IMR-90 (cell line): ENCODE results near the gene CD34. TPM values are rescaled to one million over a fixed set of nuclear protein-coding genes. Genes with fewer than 3 reads are reported as not detected.

Experiments
- ATAC-seq: fragments of 200-7000 bp; cut with Tn5 transposase; 2 replicates; pipeline ENCODE4 v1.9.1; 2020; ENCODE audit warnings: low read depth, mild to moderate bottlenecking, moderate library complexity
- BruUV-seq: library from RNA; stranded (reverse); fragments of 400-500 nt; replicated peaks from 2 replicates; lab custom pipeline; 2021; lab: Mats Ljungman, UMichigan
- CTCF ChIA-PET: fragments of 300-600 bp; formaldehyde crosslinking; extraction: SDS; loops from one replicate; lab custom pipeline; 2021; ENCODE audit warnings: antibody characterized with exemption; lab: Yijun Ruan, JAX
- POLR2A ChIA-PET: fragments of 300-600 bp; sonication (Branson Sonifier 250); formaldehyde crosslinking; loops from one replicate; lab custom pipeline; 2022; ENCODE audit warnings: antibody characterized with exemption; ENCODE audit not compliant: unreplicated experiment; lab: Charles Lee
- DNase-seq: peaks from one replicate; pipeline ENCODE4 v3.0.0; 2013
- H2AFZ ChIP-seq: replicated peaks from 2 replicates; pipeline ENCODE3; 2013; ENCODE audit warnings: low read length, mild to moderate bottlenecking; ENCODE audit not compliant: poor library complexity
- H2AK5ac ChIP-seq: 2 replicates; pipeline ENCODE4 v1.6.1; 2013; ENCODE audit warnings: low read depth, low read length, inconsistent platforms
- H2AK9ac ChIP-seq: replicated peaks from 2 replicates; pipeline ENCODE3; 2013; ENCODE audit warnings: mild to moderate bottlenecking, low read depth, low read length, moderate library complexity; ENCODE audit not compliant: poor library complexity
- H2BK120ac ChIP-seq: 2 replicates; pipeline ENCODE4 v1.6.1; 2013; ENCODE audit warnings: low read depth, low read length, inconsistent platforms
- H2BK15ac ChIP-seq: 3 replicates; pipeline ENCODE4 v1.6.1; 2013; ENCODE audit warnings: low read depth, low read length, inconsistent platforms
- H2BK20ac ChIP-seq: 2 replicates; pipeline ENCODE4 v1.6.1; 2013; ENCODE audit warnings: low read depth, mild to moderate bottlenecking, inconsistent platforms, low read length, moderate library complexity
- H2BK5ac ChIP-seq: 2 replicates; pipeline ENCODE4 v1.6.1; 2013; ENCODE audit warnings: mild to moderate bottlenecking, low read depth, low read length, inconsistent platforms; ENCODE audit not compliant: poor library complexity, severe bottlenecking
- H3K14ac ChIP-seq: replicated peaks from 2 replicates; pipeline ENCODE4 v1.6.1; 2013; ENCODE audit warnings: low read depth, low read length, inconsistent platforms
- H3K18ac ChIP-seq: 2 replicates; pipeline ENCODE4 v1.6.1; 2013; ENCODE audit warnings: low read depth, low read length, control low read depth
- H3K23ac ChIP-seq: 2 replicates; pipeline ENCODE4 v1.6.1; 2013; ENCODE audit warnings: low read depth, low read length, inconsistent platforms
- H3K27ac ChIP-seq: 2 replicates; pipeline ENCODE4 v1.5.1; 2013; ENCODE audit warnings: mild to moderate bottlenecking, control low read depth, low read length; ENCODE audit not compliant: insufficient read depth
- H3K27me3 ChIP-seq: 2 replicates; pipeline ENCODE4 v1.6.1; 2013; ENCODE audit warnings: low read length; ENCODE audit not compliant: control insufficient read depth, insufficient read depth
- H3K36me3 ChIP-seq: 2 replicates; pipeline ENCODE4 v1.6.1; 2013; ENCODE audit warnings: low read length, mixed read lengths; ENCODE audit not compliant: control insufficient read depth, insufficient read depth
- H3K4ac ChIP-seq: 2 replicates; pipeline ENCODE4 v1.6.1; 2013; ENCODE audit warnings: low read depth, low read length, inconsistent platforms
- H3K4me1 ChIP-seq: 2 replicates; pipeline ENCODE4 v1.6.1; 2013; ENCODE audit warnings: low read length, mixed read lengths; ENCODE audit not compliant: control insufficient read depth, insufficient read depth
- H3K4me2 ChIP-seq: 2 replicates; pipeline ENCODE4 v1.6.1; 2013; ENCODE audit warnings: low read depth, mild to moderate bottlenecking, control low read depth, low read length, moderate library complexity
- H3K4me3 ChIP-seq: 2 replicates; pipeline ENCODE4 v1.5.1; 2013; ENCODE audit warnings: low read depth, mild to moderate bottlenecking, control low read depth, low read length, moderate library complexity; ENCODE audit not compliant: insufficient read depth
- H3K56ac ChIP-seq: 2 replicates; pipeline ENCODE4 v1.6.1; 2013; ENCODE audit warnings: low read length, inconsistent platforms; ENCODE audit not compliant: insufficient read depth; ENCODE audit errors: extremely low read depth
- H3K79me1 ChIP-seq, 2 experiments: 2 replicates each; pipeline ENCODE4 v1.6.1; 2013; ENCODE audit warnings: low read length in 2 of 2, inconsistent platforms in 1 of 2, low read depth in 1 of 2
- H3K9ac ChIP-seq: 2 replicates; pipeline ENCODE4 v1.6.1; 2013; ENCODE audit warnings: low read depth, low read length, control low read depth
- H3K9me1 ChIP-seq: 2 replicates; pipeline ENCODE4 v1.6.1; 2013; ENCODE audit warnings: low read length, inconsistent platforms; ENCODE audit not compliant: insufficient read depth
- H3K9me3 ChIP-seq: 2 replicates; pipeline ENCODE4 v1.6.1; 2013; ENCODE audit warnings: low read length; ENCODE audit not compliant: control insufficient read depth, insufficient read depth
- H4K20me1 ChIP-seq: 2 replicates; pipeline ENCODE4 v1.6.1; 2013; ENCODE audit warnings: low read length, inconsistent platforms; ENCODE audit not compliant: insufficient read depth
- H4K5ac ChIP-seq: 2 replicates; pipeline ENCODE4 v1.6.1; 2013; ENCODE audit warnings: mild to moderate bottlenecking, low read depth, low read length, control low read depth
- H4K8ac ChIP-seq, 2 experiments: 2 replicates each; pipeline ENCODE4 v1.6.1; 2013; ENCODE audit warnings: low read depth in 2 of 2, low read length in 2 of 2, control low read depth in 1 of 2, inconsistent platforms in 1 of 2
- H4K91ac ChIP-seq: 2 replicates; pipeline ENCODE4 v1.6.1; 2013; ENCODE audit warnings: low read depth, low read length, inconsistent platforms; ENCODE audit not compliant: insufficient read depth
- CEBPB ChIP-seq: IDR thresholded peaks from 2 replicates; pipeline ENCODE4 v1.6.1; 2012; ENCODE audit warnings: low read depth, low read length, improper control_type of control experiment
- CHD1 ChIP-seq: IDR thresholded peaks from 2 replicates; pipeline ENCODE4 v1.6.1; 2012; ENCODE audit warnings: low read depth, low read length, improper control_type of control experiment
- CTCF ChIP-seq: conservative IDR thresholded peaks from 2 replicates; pipeline ENCODE4 v1.5.1; 2012; ENCODE audit warnings: mild to moderate bottlenecking, low read depth, low read length, improper control_type of control experiment
- ELK1 ChIP-seq: fragments of 150-350 bp; IDR thresholded peaks from 2 replicates; pipeline ENCODE4 v1.6.1; 2016; ENCODE audit warnings: low read depth, mild to moderate bottlenecking, low read length, moderate library complexity, borderline replicate concordance
- FOS ChIP-seq: fragments of 150-350 bp; IDR thresholded peaks from 2 replicates; pipeline ENCODE4 v1.6.1; 2016; ENCODE audit warnings: low read depth, low read length
- MAFK ChIP-seq: IDR thresholded peaks from 2 replicates; pipeline ENCODE4 v1.6.1; 2012; ENCODE audit warnings: low read depth, low read length, improper control_type of control experiment
- MAZ ChIP-seq: IDR thresholded peaks from 2 replicates; pipeline ENCODE4 v1.6.1; 2012; ENCODE audit warnings: low read depth, mild to moderate bottlenecking, low read length, improper control_type of control experiment, moderate library complexity, borderline replicate concordance
- NFE2L2 ChIP-seq: fragments of 150-350 bp; IDR thresholded peaks from 2 replicates; pipeline ENCODE4 v1.6.1; 2016; ENCODE audit warnings: low read depth, mild to moderate bottlenecking, low read length
- POLR2A ChIP-seq: IDR thresholded peaks from 2 replicates; pipeline ENCODE4 v1.6.1; 2012; ENCODE audit warnings: mild to moderate bottlenecking, low read depth, low read length
- RAD21 ChIP-seq: IDR thresholded peaks from 2 replicates; pipeline ENCODE4 v1.6.1; 2012; ENCODE audit warnings: low read length, improper control_type of control experiment
- RFX5 ChIP-seq: IDR thresholded peaks from 2 replicates; pipeline ENCODE4 v1.8.0; 2012; ENCODE audit warnings: low read depth, mild to moderate bottlenecking, low read length, moderate library complexity
- SMC3 ChIP-seq: fragments of 150-350 bp; IDR thresholded peaks from 2 replicates; pipeline ENCODE4 v1.6.1; 2016; ENCODE audit warnings: low read depth, mild to moderate bottlenecking, antibody characterized with exemption, low read length, moderate library complexity
- USF2 ChIP-seq: fragments of 150-350 bp; IDR thresholded peaks from 2 replicates; pipeline ENCODE4 v1.6.1; 2017; ENCODE audit warnings: mild to moderate bottlenecking, antibody characterized with exemption, low read length, low read depth
- WGBS, 2 experiments: methylation state at CpG; one replicate each; pipeline versions ENCODE4 v1.1.5 to v1.1.7; 2013; ENCODE audit warnings: missing lambda C conversion rate in 2 of 2; ENCODE audit not compliant: insufficient read length in 1 of 2; ENCODE audit errors: extremely low coverage in 2 of 2; 5-methylcytosine and 5-hydroxymethylcytosine counted together
- dilution Hi-C: fragments of 300-500 bp; cut with HindIII; formaldehyde crosslinking; loops from one replicate; pipeline ENCODE4 v1.14.3; 2018; ENCODE audit warnings: low sequenced_read_pairs; ENCODE audit not compliant: unreplicated experiment
- in situ Hi-C: fragments of 300-500 bp; cut with MboI; formaldehyde crosslinking; loops from 3 replicates; pipeline ENCODE4 v1.14.3; 2019; ENCODE audit warnings: low sequenced_read_pairs, inconsistent platforms, mixed read lengths
- intact Hi-C: fragments of 100-400 bp; cut with micrococcal nuclease; formaldehyde crosslinking; loops from 2 replicates; pipeline ENCODE4 v1.10.0; 2022
- polyA plus RNA-seq, 3 experiments: library from polyadenylated mRNA; depleted of rRNA; stranded (reverse); fragments of >200 nt; gene quantifications; 2 replicates each; pipeline ENCODE4 v1.2.3, GENCODE V29; 2012; ENCODE audit warnings: low replicate concordance in 1 of 3
- total RNA-seq: library from RNA; depleted of rRNA; stranded (reverse); fragments of >200 nt; gene quantifications from 2 replicates; pipeline ENCODE4 v1.2.3, GENCODE V29; 2012

The CD34 gene
- total and polyA plus RNA-seq, 2 of the 4 experiments (the other 2 are of a cell fraction): 0.14 TPM; not detected in 1

GRCh38 chr1:207959910-207960309 is 49.0 kb upstream of the CD34 start:
- Histone ChIP-seq H2AK9ac (no peak overlapping the region), H2BK20ac (no peak overlapping the region), H3K36me3 (no peaks in the 10 kb centered on the region), H3K4me3 (no peak overlapping the region), H3K14ac (no peak overlapping the region), H4K8ac (no peak overlapping the region), H3K56ac (no peak overlapping the region), H3K23ac (peak overlapping the region; percentile 15; the same call in 1 of the 2 replicates), H2BK5ac (no peak overlapping the region), H3K18ac (no peak overlapping the region), H3K9me1 (peaks cover 4% of the 10 kb centered on the region; the same call in 1 of the 2 replicates), H4K91ac (no peak overlapping the region), H2AFZ (peak overlapping the region; percentile 89), H3K4ac (no peak overlapping the region), H2BK120ac (no peak overlapping the region), H3K27me3 (peaks cover 32% of the 10 kb centered on the region), H3K4me2 (no peak overlapping the region), H2AK5ac (no peak overlapping the region), H2BK15ac (no peak overlapping the region), H3K9ac (no peak overlapping the region), H3K4me1 (peaks cover 3% of the 10 kb centered on the region), H3K79me1 (peaks cover 0 to 6% of the 10 kb centered on the region in 2 experiments; a peak in 1 of 4 replicates), H3K9me3 (peaks cover 2% of the 10 kb centered on the region; the same call in 1 of the 2 replicates), H4K20me1 (no peaks in the 10 kb centered on the region), H3K27ac (no peak overlapping the region), H4K5ac (no peak overlapping the region)
- in situ Hi-C loops: loop anchor here (5.0 to 10.0 kb wide), 2 partner anchors 78 to 135 kb away; no protein-coding TSS in a partner anchor
- intact Hi-C loops: no loop called here
- ChIA-PET CTCF (interaction anchor here (1.6 kb wide), 1 partner anchor 75 kb away, joined by 7 read pairs; no protein-coding TSS in a partner anchor), POLR2A (no interaction called here)
- no peak for DNase-seq
- BruUV-seq: no TSS peak
- TF ChIP-seq RAD21 (no peak), CEBPB (no peak), USF2 (no peak), ELK1 (no peak), FOS (no peak), MAFK (no peak), POLR2A (no peak), SMC3 (no peak), CTCF (no peak), NFE2L2 (no peak), RFX5 (no peak), CHD1 (no peak), MAZ (no peak)
- dilution Hi-C loops: no loop called here
- no peak for ATAC-seq
- no CpG with 5 or more reads among the region's 5 CpGs for WGBS, 2 experiments
